GM18498 (cell line): ENCODE data around the gene SLC17A3.

Experiments
- ATAC-seq: cut with Tn5 transposase; IDR thresholded peaks from one replicate; pipeline ENCODE4 v1.9.1; 2021; ENCODE audit warnings: mild to moderate bottlenecking, moderate library complexity; ENCODE audit not compliant: unreplicated experiment

Gene SLC17A3

GRCh38 chr6:25874118-25874517, at the start of gene SLC17A3:
SLC17A3 (minus strand) TSS chr6:25874243; CDS start chr6:25868387, 5,856 bp downstream.
- no peak for ATAC-seq

GRCh38 chr6:25922301-25922700, 48.3 kb upstream of the SLC17A3 start:
- no peak for ATAC-seq

- ATAC-seq = no peak
These were observed 47.6 kb upstream of the SLC17A3 start for GRCh38 chr6:25921525-25922203.

- ATAC-seq = no peak
These were observed 45.6 kb upstream of the SLC17A3 start for GRCh38 chr6:25919657-25920056.

GRCh38 chr6:25918083-25918683, 44.1 kb upstream of the SLC17A3 start:
- no peak for ATAC-seq

GRCh38 chr6:25916789-25917490, 42.9 kb upstream of the SLC17A3 start:
- no peak for ATAC-seq

- no peak for ATAC-seq
These were observed 42.3 kb upstream of the SLC17A3 start for GRCh38 chr6:25916330-25916729.

- no peak for ATAC-seq
These were observed 39.7 kb upstream of the SLC17A3 start for GRCh38 chr6:25913741-25914140.

GRCh38 chr6:25911351-25911750, 37.3 kb upstream of the SLC17A3 start:
- ATAC-seq = no peak

GRCh38 chr6:25907475-25908014, 33.5 kb upstream of the SLC17A3 start:
- no peak for ATAC-seq

- ATAC-seq = no peak
These were observed 29.5 kb upstream of the SLC17A3 start for GRCh38 chr6:25903467-25904099.

- no peak for ATAC-seq
These were observed 28.0 kb upstream of the SLC17A3 start for GRCh38 chr6:25902071-25902470.

GRCh38 chr6:25900843-25901242, 26.8 kb upstream of the SLC17A3 start:
- no peak for ATAC-seq

- ATAC-seq = no peak
These were observed 25.8 kb upstream of the SLC17A3 start for GRCh38 chr6:25899580-25900408.

- no peak for ATAC-seq
These were observed 25.1 kb upstream of the SLC17A3 start for GRCh38 chr6:25899123-25899522.

GRCh38 chr6:25898289-25898977, 24.4 kb upstream of the SLC17A3 start:
- ATAC-seq = no peak

- ATAC-seq = no peak
These were observed 22.2 kb upstream of the SLC17A3 start for GRCh38 chr6:25896252-25896651.

- no peak for ATAC-seq
These were observed 21.7 kb upstream of the SLC17A3 start for GRCh38 chr6:25895771-25896170.

- no peak for ATAC-seq
These were observed 19.7 kb upstream of the SLC17A3 start for GRCh38 chr6:25893778-25894177.

- no peak for ATAC-seq
These were observed 18.8 kb upstream of the SLC17A3 start for GRCh38 chr6:25892877-25893276.
